Posterior cingulate gyrus (tissue), 11 donors: ENCODE measurements around the gene MRPL33.
"Not testable (repeated sequence)": the region's sequence is repeated elsewhere in the genome, so short reads cannot be mapped to it uniquely, and the experiment has no call there.

Experiments
- DNase-seq, 10 donors: peaks; one replicate each; pipeline versions ENCODE4 v3.0.0 to v3.0.0-alpha.2; 2020 to 2021; ENCODE audit warnings: mixed read lengths in 3 of 10
- intact Hi-C: fragments of 100-400 bp; cut with DNase I; formaldehyde crosslinking; loops from one replicate; pipeline ENCODE4 v1.15.1; 2023

The MRPL33 gene

DNA sequence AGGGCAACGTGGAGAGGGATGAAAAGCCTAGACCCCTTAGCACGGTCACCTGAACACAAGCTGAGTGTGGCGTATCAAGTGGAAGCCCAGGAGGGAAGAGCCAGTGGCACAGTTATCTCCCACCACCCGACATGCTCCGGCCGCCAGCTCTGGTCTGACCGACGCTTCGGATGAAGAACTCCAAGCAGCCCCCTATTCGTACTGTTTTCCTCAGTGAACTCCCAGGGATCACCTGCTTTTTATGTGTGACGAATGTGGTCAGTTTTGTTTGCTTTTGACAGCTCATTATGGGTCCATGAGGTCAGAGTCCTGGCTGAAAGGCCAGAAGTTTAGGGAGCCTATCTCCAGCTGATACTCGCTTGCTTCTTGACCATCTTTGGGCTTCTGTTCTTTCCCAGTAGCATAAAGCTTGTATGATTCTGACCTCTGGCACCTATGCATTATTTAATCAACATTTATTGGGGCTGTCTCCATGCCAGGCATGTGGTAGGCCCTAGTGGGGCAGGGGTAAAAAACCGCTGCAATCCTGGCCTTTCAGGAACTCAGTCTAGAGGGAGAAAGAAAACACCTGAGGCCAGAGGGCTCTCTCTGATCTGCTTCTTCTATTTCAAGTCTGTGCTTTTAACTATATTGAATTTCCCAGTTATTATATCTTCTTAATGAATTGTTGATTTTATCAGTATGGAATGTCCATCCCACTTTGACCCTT, 33.0 kb upstream of the MRPL33 start:
- DNase-seq, result peak in 1 of 10 donors; percentile 28

DNA sequence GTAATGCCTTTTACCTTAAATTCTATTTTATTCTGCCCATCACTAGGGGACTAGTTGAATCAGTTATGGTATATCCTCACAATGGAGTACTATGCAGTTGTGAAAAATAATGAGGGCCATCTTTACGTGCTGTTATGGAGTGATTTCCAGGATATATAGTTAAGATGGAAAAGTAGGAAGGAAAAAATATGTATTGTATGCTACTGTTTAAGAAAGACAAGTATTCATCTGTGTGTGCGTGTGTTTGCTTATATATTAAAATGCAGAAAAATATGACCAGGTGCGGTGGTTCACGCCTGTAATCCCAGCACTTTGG, 32.5 kb upstream of the MRPL33 start:
- intact Hi-C loops, result no loop called here
- no peak for DNase-seq

More for the DNA sequence above, 33.0 kb upstream of the MRPL33 start:
- intact Hi-C loops, result no loop called here

DNA sequence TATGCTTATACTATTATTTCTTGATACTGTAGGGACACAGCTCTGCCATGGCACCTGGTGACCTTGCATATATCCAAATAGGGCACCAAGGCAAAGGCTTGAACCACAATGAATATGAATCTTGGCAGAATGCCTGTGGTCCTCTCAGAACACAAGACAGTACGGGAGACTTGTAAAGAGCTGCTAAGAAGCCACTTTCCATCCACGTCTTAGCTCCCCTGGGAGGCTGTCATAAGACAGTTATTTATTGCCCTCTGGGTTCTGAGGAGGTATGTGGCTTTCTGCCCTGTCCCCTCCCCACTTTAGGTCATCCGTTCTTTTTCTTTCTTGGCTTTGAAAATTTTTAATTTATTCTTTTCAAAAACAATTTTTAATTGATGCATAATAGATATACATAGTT, 29.8 kb upstream of the MRPL33 start:
- intact Hi-C loops, result no loop called here
- DNase-seq, result no peak

DNA sequence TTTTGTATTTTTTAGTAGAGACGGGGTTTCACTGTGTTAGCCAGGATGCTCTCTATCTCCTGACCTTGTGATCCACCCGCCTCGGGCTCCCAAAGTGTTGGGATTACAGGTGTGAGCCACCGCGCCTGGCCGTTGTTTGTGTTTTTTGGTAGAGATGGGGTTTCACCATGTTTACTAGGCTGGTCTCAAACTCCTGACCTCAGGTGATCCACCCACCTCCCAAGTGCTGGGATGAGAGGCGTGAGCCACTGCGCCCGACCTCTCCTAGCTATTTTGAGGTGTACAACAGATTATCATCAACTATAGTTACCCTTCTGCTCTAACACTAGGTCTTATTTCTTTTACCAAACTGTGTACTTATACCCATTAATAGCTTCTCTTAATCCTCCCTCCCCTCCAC, 28.9 kb upstream of the MRPL33 start:
- intact Hi-C loops, result no loop called here
- peak in 1 of 10 donors; percentile 56 for DNase-seq

DNA sequence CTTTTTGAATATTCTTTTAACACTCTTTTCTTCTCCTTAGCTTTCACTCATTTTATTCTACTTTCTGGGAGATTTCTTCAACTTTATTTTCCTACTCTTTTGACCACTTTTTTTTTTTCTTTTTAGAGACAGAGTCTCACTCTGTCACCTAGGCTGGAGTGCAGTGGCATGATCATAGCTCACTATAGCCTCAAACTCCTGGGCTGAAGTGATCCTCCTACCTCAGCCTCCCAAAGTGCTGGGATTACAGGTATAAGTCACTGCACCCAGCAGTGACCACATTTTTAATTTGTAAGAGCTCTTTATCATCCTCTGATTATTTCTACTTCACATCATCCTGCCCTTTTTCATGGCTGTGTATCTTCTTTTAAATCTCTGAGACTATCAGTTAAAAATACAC, 26.0 kb upstream of the MRPL33 start:
- intact Hi-C loops, DNase-seq: not testable (repeated sequence)

DNA sequence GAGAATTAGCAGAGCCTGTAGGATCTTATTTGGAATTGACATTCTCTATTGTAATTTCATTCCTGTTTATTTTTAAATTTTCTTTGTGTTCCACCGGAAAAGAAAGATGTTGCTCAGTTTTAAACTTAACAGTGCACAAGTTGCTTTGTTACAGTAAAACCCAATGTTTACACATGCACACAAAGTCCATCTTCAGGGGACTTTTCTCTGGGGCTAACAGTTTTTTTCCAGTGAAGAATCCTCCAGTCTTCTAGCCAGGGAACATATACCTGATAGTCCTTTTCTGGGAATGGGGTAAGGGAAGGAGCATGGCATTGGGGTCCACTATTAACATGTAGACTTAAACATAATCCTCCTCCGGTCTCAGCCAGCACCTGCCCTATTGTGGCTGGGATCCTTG, 25.2 kb upstream of the MRPL33 start:
- intact Hi-C loops, result no loop called here
- no peak for DNase-seq

DNA sequence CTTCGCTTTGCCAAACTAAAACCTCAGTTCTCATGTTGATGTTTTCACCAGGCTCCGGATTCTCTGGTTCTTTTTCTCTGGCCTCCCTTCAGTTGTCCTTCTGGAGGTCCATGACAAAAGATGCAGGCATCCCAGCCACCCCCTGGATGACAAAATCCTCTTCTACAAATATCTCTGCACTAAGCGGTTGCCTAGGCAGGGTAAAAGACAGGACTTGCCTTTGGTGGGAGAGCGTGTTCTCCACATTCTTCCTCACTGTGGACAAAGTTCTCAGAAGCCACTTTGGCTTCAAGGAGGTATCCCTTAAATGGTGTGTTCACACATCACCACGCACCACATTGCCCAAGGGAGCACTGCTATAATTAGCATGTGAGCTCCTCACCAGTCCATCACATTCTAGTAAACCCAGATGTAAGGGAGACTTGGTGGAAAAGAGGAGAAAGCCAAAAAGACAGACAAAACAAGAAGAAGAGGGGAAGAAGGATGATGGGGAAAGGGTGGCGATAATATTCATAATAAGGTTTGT, 23.6 kb upstream of the MRPL33 start:
- intact Hi-C loops, result no loop called here
- peak in 1 of 10 donors; percentile 78 for DNase-seq

DNA sequence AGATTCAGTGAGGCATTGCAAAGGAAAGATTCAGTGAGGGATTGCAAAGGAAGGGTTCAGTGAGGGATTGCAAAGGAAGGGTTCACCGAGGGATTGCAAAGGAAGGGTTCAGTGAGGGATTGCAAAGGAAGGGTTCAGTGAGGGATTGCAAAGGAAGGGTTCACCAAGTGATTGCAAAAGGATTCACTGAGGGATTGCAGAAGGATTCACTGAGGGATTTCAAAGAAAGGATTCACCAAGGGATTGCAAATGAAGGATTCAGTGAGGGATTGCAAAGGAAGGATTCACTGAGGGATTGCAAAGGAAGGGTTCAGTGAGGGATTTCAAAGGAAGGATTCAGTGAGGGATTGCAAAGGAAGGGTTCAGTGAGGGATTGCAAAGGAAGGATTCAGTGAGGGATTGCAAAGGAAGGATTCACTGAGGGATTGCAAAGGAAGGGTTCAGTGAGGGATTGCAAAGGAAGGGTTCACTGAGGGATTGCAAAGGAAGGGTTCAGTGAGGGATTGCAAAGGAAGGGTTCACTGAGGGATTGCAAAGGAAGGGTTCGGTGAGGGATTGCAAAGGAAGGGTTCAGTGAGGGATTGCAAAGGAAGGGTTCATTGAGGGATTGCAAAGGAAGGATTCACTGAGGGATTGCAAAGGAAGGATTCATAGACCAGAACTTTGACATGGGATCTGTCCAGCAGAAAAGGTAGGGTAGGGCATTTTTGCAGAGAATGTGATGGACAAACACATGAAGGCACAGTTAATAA, 22.5 kb upstream of the MRPL33 start:
- intact Hi-C loops, DNase-seq: not testable (repeated sequence)

DNA sequence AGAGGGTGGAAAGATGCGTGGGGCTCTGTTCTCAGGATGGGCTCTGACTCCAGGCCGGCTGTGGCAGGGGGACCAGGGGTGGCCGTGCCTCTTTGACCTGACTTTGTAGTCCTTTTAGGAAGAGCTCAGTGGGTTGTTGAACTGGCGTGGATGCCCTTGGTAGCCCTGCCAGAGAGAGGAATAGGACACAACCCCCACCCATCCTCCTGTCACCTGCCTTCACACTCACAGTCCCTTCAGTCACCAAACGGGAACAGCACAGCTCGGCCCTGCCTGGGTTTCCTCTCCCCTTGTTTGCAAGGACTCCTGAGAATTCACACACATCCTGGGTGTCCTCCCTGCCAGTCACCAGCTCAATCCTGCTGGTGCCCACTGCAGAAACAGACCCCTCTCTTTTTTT, 20.1 kb upstream of the MRPL33 start:
- DNase-seq, result no peak
- intact Hi-C loops, result no loop called here

DNA sequence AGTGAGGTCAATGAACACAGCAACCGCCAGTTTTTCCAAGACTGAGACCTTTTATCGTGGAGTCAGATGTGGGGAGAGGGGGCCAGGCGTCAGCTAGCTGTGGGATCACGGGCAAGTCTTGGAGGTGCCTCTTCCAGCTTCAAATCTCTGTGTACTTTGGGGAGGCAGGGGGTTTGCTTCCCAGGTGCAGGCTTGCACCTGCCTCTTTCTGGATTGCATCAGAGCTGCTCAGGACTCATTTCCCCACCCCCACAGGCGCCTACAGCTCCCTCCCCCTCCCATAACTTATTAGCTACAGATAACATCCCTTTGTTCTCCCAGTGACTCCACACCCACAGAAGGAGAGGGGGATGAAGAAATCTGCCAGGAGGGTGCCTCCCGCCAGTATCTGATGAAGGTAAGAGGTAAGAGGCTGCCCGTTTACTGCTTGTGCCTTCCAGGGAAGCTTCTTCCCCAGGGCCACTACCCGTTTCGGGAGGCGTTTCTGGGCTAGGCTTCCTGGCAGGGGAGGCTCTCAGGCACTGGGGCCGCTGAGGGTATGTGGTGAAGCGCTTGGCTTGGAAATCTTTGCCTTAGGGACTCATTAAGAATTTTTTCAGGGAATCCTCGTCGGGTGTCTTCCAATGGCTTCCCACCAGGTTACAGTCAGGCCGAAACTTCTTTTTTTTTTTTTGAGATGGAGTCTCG, 18.8 kb upstream of the MRPL33 start:
- intact Hi-C loops, result no loop called here
- peak in 1 of 10 donors; percentile 74 for DNase-seq

DNA sequence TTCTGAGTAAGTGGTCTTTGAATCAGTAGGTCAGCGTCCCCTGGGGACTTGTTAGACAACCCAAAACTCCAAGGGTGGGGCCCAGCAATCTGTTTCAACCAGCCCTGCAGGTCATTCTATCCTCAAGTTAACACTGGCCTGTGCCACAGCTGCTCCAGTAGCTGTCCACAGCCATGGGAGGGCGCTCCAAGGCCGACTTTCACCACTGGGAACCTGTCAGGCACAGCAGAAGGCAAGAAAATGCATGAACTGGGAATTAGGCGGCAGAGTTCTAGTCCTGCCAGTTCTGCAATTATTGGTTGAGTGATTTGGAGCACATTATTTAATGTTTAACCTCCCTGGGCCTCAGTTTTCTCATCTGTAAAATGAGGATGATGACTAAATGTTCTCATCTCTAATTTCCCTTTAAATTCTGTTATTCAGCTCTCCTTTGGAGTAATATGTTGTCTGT, 17.4 kb upstream of the MRPL33 start:
- DNase-seq, result peak; percentile 33 to 96 (median 70)
- intact Hi-C loops, result no loop called here

DNA sequence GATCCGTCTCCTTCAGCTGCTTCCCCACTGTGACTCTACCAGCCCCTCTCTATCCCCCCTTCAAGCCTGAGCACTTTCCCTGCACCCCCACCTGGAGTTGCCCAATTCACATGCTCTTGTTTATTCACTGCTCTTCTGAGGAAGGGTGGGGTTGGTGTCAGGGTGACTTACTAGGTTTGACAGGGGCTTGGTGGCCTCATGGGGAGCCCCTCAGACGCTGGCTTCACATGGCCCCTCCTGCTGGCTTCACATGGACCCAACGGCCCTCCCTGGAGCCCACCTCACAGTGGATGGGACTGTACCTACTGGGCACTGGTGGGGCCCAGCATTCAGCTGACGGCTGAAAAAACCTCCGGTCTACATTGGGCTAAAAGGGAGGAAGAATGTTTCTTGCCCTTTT, 16.7 kb upstream of the MRPL33 start:
- intact Hi-C loops, result no loop called here
- DNase-seq, result peak in 1 of 10 donors; percentile 53

DNA sequence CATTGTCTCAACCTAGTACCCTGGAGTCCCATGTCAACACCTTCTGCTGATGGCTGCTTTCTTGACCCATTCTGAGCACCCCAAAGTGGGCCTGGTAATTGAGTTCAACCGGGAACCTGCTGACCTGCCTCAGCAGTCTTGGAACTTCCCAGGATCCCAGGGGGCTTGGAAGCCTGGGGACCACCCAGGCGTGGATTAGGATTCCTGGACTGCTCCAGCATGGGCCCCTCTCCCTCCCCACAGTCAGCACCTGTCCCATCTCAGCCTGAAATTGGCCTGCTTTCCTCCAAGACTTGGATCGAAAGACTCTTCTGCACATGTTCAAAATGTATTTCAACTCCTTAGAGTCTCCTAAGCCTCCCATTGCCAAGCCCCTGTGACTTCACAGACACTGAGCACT, 15.4 kb upstream of the MRPL33 start:
- intact Hi-C loops, result no loop called here
- peak in 1 of 10 donors; percentile 29 for DNase-seq

DNA sequence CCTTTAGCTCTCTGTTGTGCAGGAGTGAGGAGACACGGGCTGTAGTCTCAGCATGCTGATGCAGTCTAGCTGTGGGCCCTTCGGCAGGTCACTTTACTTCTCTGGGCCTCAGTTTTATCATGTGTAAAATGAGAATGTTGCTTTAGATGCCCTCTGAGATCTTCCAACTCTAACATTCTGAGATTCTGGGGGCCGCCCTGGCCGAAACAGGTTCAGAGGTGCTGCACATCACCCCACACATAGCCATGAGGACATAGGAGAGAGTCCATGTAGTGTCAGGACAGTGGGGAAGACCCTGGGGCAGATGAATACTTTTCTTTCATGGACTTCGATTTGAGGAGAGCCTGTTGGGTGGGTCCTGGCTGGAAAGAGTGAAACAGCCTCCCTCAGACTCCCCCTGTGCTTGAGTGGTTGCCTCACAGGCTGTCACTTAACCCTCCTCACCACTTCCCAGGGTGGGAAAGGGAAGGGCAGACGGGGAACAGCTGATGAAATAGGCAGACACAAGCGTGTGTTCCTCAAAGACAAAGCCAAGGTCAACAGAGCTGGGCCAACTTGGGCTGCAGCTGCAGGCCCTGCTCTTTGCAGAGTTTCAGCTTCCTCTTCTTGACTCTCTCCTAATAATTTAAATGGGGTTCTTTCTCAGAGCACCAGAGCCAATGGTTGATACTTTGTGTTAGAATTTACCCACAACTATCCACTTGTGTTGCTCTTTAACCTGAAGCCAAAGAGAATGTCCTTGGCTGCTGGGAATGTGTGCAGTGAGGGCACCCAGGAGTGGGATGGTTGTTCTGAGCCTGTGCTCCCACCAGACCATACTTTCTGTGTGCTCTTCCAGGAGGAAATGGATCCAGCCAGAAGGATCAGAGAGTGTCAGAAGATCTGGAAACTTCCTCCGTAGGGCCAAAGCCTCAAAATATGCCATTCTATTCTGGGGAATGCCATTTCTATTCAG, 14.7 kb upstream of the MRPL33 start:
- intact Hi-C loops, result no loop called here
- DNase-seq, result peak in 1 of 10 donors; percentile 74

DNA sequence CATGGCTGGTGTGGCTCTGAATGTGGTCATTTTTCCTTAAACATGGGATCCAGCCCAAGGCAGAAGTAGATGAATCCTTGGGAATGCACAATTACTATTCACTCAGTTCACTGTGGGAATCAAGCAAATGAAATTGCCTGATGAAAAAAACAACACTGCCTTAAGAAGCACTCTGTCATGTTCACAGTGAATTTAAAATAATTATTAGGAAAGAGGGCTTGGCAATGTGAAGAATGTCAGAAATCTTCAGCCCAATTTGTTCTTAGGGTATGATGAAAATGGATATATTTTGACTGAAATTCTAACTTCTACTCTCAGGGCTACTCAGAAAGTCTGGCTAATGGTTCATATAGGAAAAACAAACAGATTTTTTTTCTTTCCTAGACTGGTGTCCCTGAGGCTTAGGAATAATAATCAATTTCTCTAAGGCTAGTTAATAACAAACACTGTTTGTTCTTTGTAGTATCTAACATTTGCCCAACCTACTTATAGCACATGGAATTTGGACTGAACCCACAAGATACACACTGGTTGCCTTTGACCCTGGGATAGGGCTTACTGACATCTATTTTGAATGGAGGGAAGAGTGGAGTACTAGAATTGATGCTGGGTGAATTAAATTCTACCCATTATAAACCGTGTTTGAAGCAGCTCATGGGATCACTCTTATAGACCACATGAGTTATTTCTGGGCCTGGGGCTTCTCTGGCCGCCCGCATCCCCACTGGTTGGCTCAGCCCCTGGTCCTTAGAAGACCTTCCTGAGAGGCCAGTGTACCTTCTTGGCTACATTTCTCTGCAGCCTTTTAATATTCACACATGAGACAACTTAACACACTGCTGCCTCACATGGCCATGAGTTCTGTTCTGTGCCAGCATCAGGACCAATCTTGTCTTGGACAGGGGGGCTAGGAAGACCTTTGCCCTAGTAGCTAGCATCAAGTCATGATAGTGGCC, 8.3 kb upstream of the MRPL33 start:
- no peak for DNase-seq
- intact Hi-C loops, result no loop called here

DNA sequence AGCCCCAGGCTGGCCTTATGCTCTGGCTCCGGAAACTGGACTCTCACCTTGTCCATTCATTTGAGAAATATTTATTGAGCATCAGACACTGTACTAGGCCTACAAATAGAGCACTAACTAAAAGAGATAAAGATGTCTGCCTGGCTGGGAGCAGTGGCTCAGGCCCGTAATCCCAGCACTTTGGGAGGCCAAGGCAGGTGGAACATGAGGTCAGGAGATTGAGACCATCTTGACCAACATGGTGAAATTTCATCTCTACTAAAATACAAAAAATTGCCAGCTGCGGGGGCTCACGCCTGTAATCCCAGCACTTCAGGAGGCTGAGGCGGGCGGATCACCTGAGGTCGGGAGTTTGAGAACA, 7.6 kb upstream of the MRPL33 start:
- intact Hi-C loops, result no loop called here
- peak in 1 of 10 donors; percentile 22 for DNase-seq

DNA sequence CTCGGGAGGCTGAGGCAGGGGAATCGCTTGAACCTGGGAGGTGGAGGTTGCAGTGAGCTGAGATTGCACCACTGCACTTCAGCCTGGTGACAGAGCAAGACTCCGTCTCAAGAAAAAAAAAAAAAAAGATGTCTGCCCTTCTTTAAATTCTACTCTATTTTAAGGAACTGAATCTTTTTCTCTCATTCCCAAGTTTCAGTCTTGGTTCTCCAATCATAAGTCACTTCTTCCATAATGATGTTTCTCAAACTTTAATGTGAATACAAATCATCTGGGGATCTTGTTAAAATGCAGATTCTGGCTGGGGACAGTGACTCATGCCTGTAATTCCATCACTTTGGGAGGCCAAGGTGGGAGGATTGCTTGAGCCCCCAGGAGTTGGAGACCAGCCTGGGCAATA, 7.0 kb upstream of the MRPL33 start:
- intact Hi-C loops, DNase-seq: not testable (repeated sequence)

DNA sequence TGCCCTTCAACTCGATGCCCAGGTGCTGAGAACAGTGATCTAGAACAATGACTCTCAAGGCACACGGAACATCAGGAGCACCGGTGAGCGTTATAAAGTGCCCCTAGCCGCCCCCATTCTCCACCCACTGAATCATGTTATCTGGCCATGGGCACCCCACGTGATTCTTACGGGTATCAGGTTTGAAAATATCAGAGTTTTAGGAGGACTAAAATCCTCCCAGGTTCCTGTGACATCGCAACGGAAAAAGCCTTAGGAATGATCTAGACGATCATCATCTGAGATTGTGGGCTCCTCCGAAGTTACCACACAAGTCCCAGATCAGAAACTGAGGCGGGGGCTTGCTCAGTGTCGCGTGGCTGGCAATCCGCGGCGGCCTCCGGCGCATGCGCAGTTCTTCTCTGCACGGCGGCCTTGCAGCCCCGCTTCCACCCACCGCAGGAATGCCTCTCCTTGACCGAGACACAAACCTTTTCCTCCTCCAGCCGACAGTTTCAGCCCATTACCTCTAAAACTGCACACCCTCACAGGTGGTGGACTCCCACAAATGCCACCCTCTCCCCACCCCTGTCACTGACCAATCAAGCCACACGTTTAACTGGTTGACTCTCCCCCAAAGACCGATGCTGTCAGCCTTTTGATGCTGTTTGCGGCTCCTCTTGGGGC, 5.8 kb upstream of the MRPL33 start:
- peak in 6 of 10 donors; percentile 17 to 87 (median 30) for DNase-seq
- intact Hi-C loops, result no loop called here

DNA sequence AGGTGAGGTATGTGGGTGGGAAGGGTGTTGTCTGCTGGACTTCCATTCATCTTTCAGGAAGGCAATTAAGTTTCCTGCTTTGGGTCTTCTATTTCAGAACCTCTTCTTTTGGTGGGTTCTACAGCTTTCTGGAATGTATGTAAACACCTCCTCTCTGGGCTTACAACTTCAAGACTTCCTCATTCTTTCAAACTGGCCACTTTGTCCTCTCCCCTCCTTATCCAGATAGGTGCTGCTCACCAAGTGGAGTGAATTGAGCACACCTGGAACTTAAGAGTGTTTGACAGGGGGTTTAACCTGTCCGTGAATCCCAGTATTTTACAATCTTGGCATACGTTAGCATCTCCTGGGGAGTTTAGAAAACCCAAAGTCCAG, 5.2 kb upstream of the MRPL33 start:
- no peak for DNase-seq
- intact Hi-C loops, result no loop called here
